Progenitor cell of endocrine pancreas (in vitro differentiated cells): Measurements from ENCODE around the gene CDH8. TPM values are rescaled to one million over a fixed set of nuclear protein-coding genes. Genes with fewer than 3 reads are reported as not detected.

Experiments
- DNase-seq: peaks from one replicate; pipeline ENCODE4 v3.0.0; 2021; ENCODE audit warnings: low spot score; ENCODE audit not compliant: unreplicated experiment
- H3K27ac Mint-ChIP-seq: 2 replicates; pipeline ENCODE4 v1.8.0; 2021; ENCODE audit warnings: mild to moderate bottlenecking, moderate library complexity, mixed read lengths
- H3K27me3 Mint-ChIP-seq: 2 replicates; pipeline ENCODE4 v1.8.0; 2021; ENCODE audit warnings: mixed read lengths
- H3K36me3 Mint-ChIP-seq: 2 replicates; pipeline ENCODE4 v1.8.0; 2022; ENCODE audit warnings: mixed read lengths; ENCODE audit not compliant: insufficient read depth
- H3K4me1 Mint-ChIP-seq: 2 replicates; pipeline ENCODE4 v1.8.0; 2021; ENCODE audit warnings: low read depth, mixed read lengths
- H3K4me3 Mint-ChIP-seq: 2 replicates; pipeline ENCODE4 v1.8.0; 2021; ENCODE audit warnings: low read depth, mild to moderate bottlenecking, moderate library complexity, mixed read lengths
- H3K9me3 Mint-ChIP-seq: 2 replicates; pipeline ENCODE4 v1.8.0; 2021; ENCODE audit warnings: low read depth, mixed read lengths
- CTCF ChIP-seq: fragments of 200-600 bp; sonication (generic); IDR thresholded peaks from one replicate; pipeline ENCODE4 v1.5.0; 2021; ENCODE audit warnings: antibody characterized with exemption, mild to moderate bottlenecking; ENCODE audit not compliant: unreplicated experiment
- total RNA-seq: library from RNA; stranded (reverse); gene quantifications from 2 replicates; pipeline ENCODE4 v1.2.1, GENCODE V29; 2021

The CDH8 gene
- total RNA-seq, 1 donor from 2014 or later, result 3.1 TPM

GRCh38 chr16:62059527-62059926 is 23.3 kb upstream of the CDH8 start:
- Mint-ChIP-seq H3K4me1 (no peaks in the 10 kb centered on the region), H3K9me3 (no peaks in the 10 kb centered on the region), H3K4me3 (no peak overlapping the region), H3K27ac (no peak overlapping the region), H3K36me3 (no peaks in the 10 kb centered on the region), H3K27me3 (peaks cover 16% of the 10 kb centered on the region)
- DNase-seq, result no peak
- TF ChIP-seq CTCF, result no peak

- H3K27ac Mint-ChIP-seq, result no peak overlapping the region
- no peak for TF ChIP-seq CTCF
- no peaks in the 10 kb centered on the region for H3K9me3 Mint-ChIP-seq
- no peak for DNase-seq
- H3K4me1 Mint-ChIP-seq, result no peaks in the 10 kb centered on the region
- no peaks in the 10 kb centered on the region for H3K36me3 Mint-ChIP-seq
- H3K4me3 Mint-ChIP-seq, result no peak overlapping the region
- H3K27me3 Mint-ChIP-seq, result peaks cover 18% of the 10 kb centered on the region
Measured at GRCh38 chr16:62058412-62058811, 22.2 kb upstream of the CDH8 start.

- TF ChIP-seq CTCF, result no peak
- peaks cover 2% of the 10 kb centered on the region for H3K27me3 Mint-ChIP-seq
- H3K36me3 Mint-ChIP-seq, result no peaks in the 10 kb centered on the region
- H3K27ac Mint-ChIP-seq, result no peak overlapping the region
- DNase-seq, result no peak
- no peaks in the 10 kb centered on the region for H3K4me1 Mint-ChIP-seq
- H3K9me3 Mint-ChIP-seq, result no peaks in the 10 kb centered on the region
- no peak overlapping the region for H3K4me3 Mint-ChIP-seq
Measured at GRCh38 chr16:62051942-62052341, 15.7 kb upstream of the CDH8 start.

GRCh38 chr16:62050793-62051192 is 14.6 kb upstream of the CDH8 start:
- Mint-ChIP-seq H3K27ac (no peak overlapping the region), H3K9me3 (no peaks in the 10 kb centered on the region), H3K36me3 (no peaks in the 10 kb centered on the region), H3K4me3 (no peak overlapping the region), H3K27me3 (peaks cover 2% of the 10 kb centered on the region), H3K4me1 (no peaks in the 10 kb centered on the region)
- no peak for DNase-seq
- no peak for TF ChIP-seq CTCF

GRCh38 chr16:62046801-62047200 is 10.6 kb upstream of the CDH8 start:
- Mint-ChIP-seq H3K36me3 (no peaks in the 10 kb centered on the region), H3K4me1 (no peaks in the 10 kb centered on the region), H3K9me3 (no peaks in the 10 kb centered on the region), H3K4me3 (no peak overlapping the region), H3K27ac (no peak overlapping the region), H3K27me3 (no peaks in the 10 kb centered on the region)
- no peak for TF ChIP-seq CTCF
- DNase-seq, result no peak

- peak; percentile 12 for DNase-seq
- Mint-ChIP-seq H3K4me3 (no peak overlapping the region), H3K9me3 (no peaks in the 10 kb centered on the region), H3K4me1 (peaks cover 3% of the 10 kb centered on the region), H3K36me3 (no peaks in the 10 kb centered on the region), H3K27ac (no peak overlapping the region), H3K27me3 (peaks cover 40% of the 10 kb centered on the region)
- TF ChIP-seq CTCF, result peak; percentile 72
Measured at GRCh38 chr16:62041401-62041800, 5.2 kb upstream of the CDH8 start.
